Prostate gland (tissue), 2 donors: Measurements from ENCODE around the gene ATP5PD. TPM values are rescaled to one million over a fixed set of nuclear protein-coding genes. Genes with fewer than 3 reads are reported as not detected.
"Not testable (repeated sequence)": the region's sequence is repeated elsewhere in the genome, so short reads cannot be mapped to it uniquely, and the experiment has no call there.

Source experiments
- DNase-seq: peaks from one replicate; pipeline ENCODE4 v3.0.0-alpha.2; 2019; ENCODE audit warnings: low spot score
- H3K27ac ChIP-seq, 2 donors: fragments of 200-600 bp; sonication (generic); 2 replicates each; pipeline ENCODE4 v1.5.1; 2017 to 2019
- H3K27me3 ChIP-seq: fragments of 200-600 bp; sonication (generic); replicated peaks from 2 replicates; pipeline ENCODE4 v1.5.1; 2019; ENCODE audit not compliant: insufficient read depth
- H3K36me3 ChIP-seq, 2 donors: fragments of 200-600 bp; sonication (generic); 1 replicate in 1 of 2; 2 replicates in 1 of 2; pipeline versions ENCODE4 v1.5.1 to v1.8.1; 2017 to 2019
- H3K4me1 ChIP-seq: fragments of 200-600 bp; sonication (generic); replicated peaks from 2 replicates; pipeline ENCODE4 v1.5.1; 2019
- H3K4me3 ChIP-seq, 2 donors: fragments of 200-600 bp; sonication (generic); 2 replicates each; pipeline ENCODE4 v1.5.1; 2017 to 2019
- H3K9me3 ChIP-seq: fragments of 200-600 bp; sonication (generic); 2 replicates; pipeline ENCODE4 v1.5.1; 2017
- POLR2A ChIP-seq: fragments of 450-650 bp; IDR thresholded peaks from one replicate; pipeline ENCODE4 v1.6.1; 2016; ENCODE audit warnings: antibody characterized with exemption, mild to moderate bottlenecking
- POLR2AphosphoS5 ChIP-seq: sonication (generic); formaldehyde crosslinking; IDR thresholded peaks from one replicate; pipeline ENCODE4 v1.6.1; 2017; ENCODE audit warnings: antibody characterized with exemption
- WGBS: methylation state at CpG from one replicate; pipeline ENCODE4 v1.1.5; 2018; 5-methylcytosine and 5-hydroxymethylcytosine counted together
- intact Hi-C: fragments of 100-400 bp; cut with DNase I; formaldehyde crosslinking; loops from one replicate; pipeline ENCODE4 v1.14.2; 2022
- total RNA-seq, 2 donors: library from RNA; depleted of rRNA; stranded (reverse); fragments of >200 nt; gene quantifications; one replicate each; pipeline ENCODE4 v1.1.0, GENCODE V29; 2016
- TF ChIP-seq, protein P1 (sequence below), 4 experiments: fragments of 200-600 bp in 2 of 4; fragments of 450-650 bp in 2 of 4; sonication (generic) in 2 of 4; IDR thresholded peaks; 1 replicate in 3 of 4; 2 replicates in 1 of 4; pipeline ENCODE4 v1.5.1; 2016 to 2019; ENCODE audit warnings: antibody characterized with exemption in 4 of 4, mild to moderate bottlenecking in 2 of 4, moderate library complexity in 2 of 4

The ATP5PD gene
- total RNA-seq, 2 donors from 2014 or later: 116 to 201 TPM

GRCh38 chr17:75044716-75045115 lies 2.1 kb downstream of the ATP5PD start:
- Histone ChIP-seq H3K9me3 (no peaks in the 10 kb centered on the region), H3K27me3 (no peaks in the 10 kb centered on the region), H3K27ac (no peak overlapping the region), H3K4me1 (no peaks in the 10 kb centered on the region), H3K4me3 (no peak overlapping the region), H3K36me3 (no peaks in the 10 kb centered on the region)
- no peak for TF ChIP-seq POLR2AphosphoS5
- TF ChIP-seq, protein P1, sequence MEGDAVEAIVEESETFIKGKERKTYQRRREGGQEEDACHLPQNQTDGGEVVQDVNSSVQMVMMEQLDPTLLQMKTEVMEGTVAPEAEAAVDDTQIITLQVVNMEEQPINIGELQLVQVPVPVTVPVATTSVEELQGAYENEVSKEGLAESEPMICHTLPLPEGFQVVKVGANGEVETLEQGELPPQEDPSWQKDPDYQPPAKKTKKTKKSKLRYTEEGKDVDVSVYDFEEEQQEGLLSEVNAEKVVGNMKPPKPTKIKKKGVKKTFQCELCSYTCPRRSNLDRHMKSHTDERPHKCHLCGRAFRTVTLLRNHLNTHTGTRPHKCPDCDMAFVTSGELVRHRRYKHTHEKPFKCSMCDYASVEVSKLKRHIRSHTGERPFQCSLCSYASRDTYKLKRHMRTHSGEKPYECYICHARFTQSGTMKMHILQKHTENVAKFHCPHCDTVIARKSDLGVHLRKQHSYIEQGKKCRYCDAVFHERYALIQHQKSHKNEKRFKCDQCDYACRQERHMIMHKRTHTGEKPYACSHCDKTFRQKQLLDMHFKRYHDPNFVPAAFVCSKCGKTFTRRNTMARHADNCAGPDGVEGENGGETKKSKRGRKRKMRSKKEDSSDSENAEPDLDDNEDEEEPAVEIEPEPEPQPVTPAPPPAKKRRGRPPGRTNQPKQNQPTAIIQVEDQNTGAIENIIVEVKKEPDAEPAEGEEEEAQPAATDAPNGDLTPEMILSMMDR (IDR thresholded peaks at IDR 0.05): no peak
- TF ChIP-seq POLR2A: no peak
- 62% methylated on average over 7 of the region's 7 CpGs for WGBS
- no peak for DNase-seq
- intact Hi-C loops: no loop called here

GRCh38 chr17:75043789-75044188 lies 3.0 kb downstream of the ATP5PD start:
- WGBS: 67% methylated on average over 5 of the region's 5 CpGs
- H3K4me1 ChIP-seq, H3K27me3 ChIP-seq, DNase-seq, H3K27ac ChIP-seq, H3K4me3 ChIP-seq, H3K9me3 ChIP-seq, H3K36me3 ChIP-seq, intact Hi-C loops: not testable (repeated sequence)

DNA sequence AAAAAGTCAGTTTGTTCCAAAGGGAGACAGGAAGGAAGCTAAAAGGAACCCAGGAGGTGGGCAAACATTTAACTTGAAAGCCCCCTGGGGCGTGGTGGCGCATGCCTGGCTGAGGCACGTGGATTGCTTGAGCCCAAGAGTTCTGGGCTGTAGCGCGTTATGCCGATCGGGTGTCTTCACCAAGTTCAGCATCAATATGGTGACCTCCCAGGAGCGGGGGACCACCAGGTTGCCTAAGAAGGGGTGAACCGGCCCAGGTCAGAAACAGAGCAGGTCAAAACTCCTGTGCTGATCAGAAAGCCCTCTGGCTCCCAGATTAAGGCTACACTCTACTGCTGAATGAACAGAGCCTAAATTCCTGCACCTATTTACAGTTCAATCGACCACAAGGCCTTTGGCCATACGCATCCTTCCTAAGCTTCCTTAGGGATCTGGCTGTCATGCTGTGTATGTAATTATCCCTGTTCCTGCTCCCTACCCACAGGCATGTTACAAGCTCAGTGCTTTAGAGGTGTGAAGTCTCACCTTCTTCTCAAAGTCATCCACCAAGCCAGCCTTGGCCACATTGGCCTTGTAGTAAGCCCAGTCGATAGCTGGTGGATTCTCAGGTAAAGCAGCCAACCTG lies 5.0 kb downstream of the ATP5PD start:
- no peaks in the 10 kb centered on the region for H3K4me1 ChIP-seq
- H3K27ac ChIP-seq: no peak overlapping the region
- no peaks in the 10 kb centered on the region for H3K27me3 ChIP-seq
- H3K36me3 ChIP-seq: no peaks in the 10 kb centered on the region
- DNase-seq: no peak
- H3K9me3 ChIP-seq: no peaks in the 10 kb centered on the region
- intact Hi-C loops: no loop called here
- no peak for TF ChIP-seq POLR2A
- TF ChIP-seq, protein P1 (IDR thresholded peaks at IDR 0.05): no peak
- no peak for TF ChIP-seq POLR2AphosphoS5
- 85% methylated on average over 12 of the region's 12 CpGs for WGBS
- no peak overlapping the region for H3K4me3 ChIP-seq

GRCh38 chr17:75039238-75039637 lies 7.5 kb downstream of the ATP5PD start:
- TF ChIP-seq, protein P1 (IDR thresholded peaks at IDR 0.05): no peak
- TF ChIP-seq POLR2A: no peak
- no peak for TF ChIP-seq POLR2AphosphoS5
- no peak overlapping the region for H3K4me3 ChIP-seq
- no peak overlapping the region for H3K27ac ChIP-seq
- no peak for DNase-seq
- H3K36me3 ChIP-seq: no peaks in the 10 kb centered on the region
- 90% methylated on average over 5 of the region's 5 CpGs for WGBS
- intact Hi-C loops: no loop called here
- H3K9me3 ChIP-seq: no peaks in the 10 kb centered on the region
- H3K27me3 ChIP-seq: no peaks in the 10 kb centered on the region
- H3K4me1 ChIP-seq: no peaks in the 10 kb centered on the region

- peak; percentile 78 for DNase-seq
- Histone ChIP-seq H3K36me3 (no peaks in the 10 kb centered on the region), H3K27me3 (no peaks in the 10 kb centered on the region), H3K4me3 (no peak overlapping the region), H3K9me3 (no peaks in the 10 kb centered on the region), H3K4me1 (peaks cover 6% of the 10 kb centered on the region), H3K27ac (peak overlapping the region; percentile 37 to 91)
- TF ChIP-seq POLR2AphosphoS5 (peak; percentile 72), POLR2A (peak; percentile 11)
- TF ChIP-seq, protein P1 (IDR thresholded peaks at IDR 0.05): peak in 1 of 4 experiments; percentile 13
- intact Hi-C loops: no loop called here
- 62% methylated on average over 27 of the region's 27 CpGs for WGBS
These were observed 10.0 kb downstream of the ATP5PD start for GRCh38 chr17:75036643-75037268.
